RWPE2 (cell line): ENCODE measurements around the gene GGT5.
A peak's percentile ranks its signal among the peaks of the same experiment; 100 is the strongest.

ENCODE experiments used
- ATAC-seq: fragments of 200-7000 bp; cut with Tn5 transposase; 3 replicates; pipeline ENCODE4 v1.9.1; 2021; ENCODE audit warnings: low read depth
- DNase-seq: peaks from one replicate; pipeline ENCODE4 v3.0.0-alpha.2; 2020; ENCODE audit warnings: low spot score
- H3K27ac ChIP-seq: fragments of 450-650 bp; 2 replicates; pipeline ENCODE4 v1.5.1; 2017; ENCODE audit warnings: mild to moderate bottlenecking; ENCODE audit not compliant: poor library complexity, severe bottlenecking
- H3K27me3 ChIP-seq: fragments of 250-450 bp; sonication (Bioruptor Pico); 2 replicates; pipeline ENCODE4 v1.5.1; 2021; ENCODE audit warnings: mild to moderate bottlenecking, moderate library complexity; ENCODE audit not compliant: insufficient read depth, poor library complexity, severe bottlenecking
- H3K36me3 ChIP-seq: fragments of 250-450 bp; sonication (Bioruptor Pico); 2 replicates; pipeline ENCODE4 v1.5.1; 2020; ENCODE audit warnings: low read depth, mild to moderate bottlenecking, moderate library complexity
- H3K4me1 ChIP-seq: fragments of 250-450 bp; sonication (Bioruptor Pico); 2 replicates; pipeline ENCODE4 v1.5.1; 2021; ENCODE audit warnings: mild to moderate bottlenecking, moderate library complexity; ENCODE audit not compliant: insufficient read depth, poor library complexity, severe bottlenecking
- H3K4me3 ChIP-seq: fragments of 250-450 bp; sonication (Bioruptor Pico); 2 replicates; pipeline ENCODE4 v1.5.1; 2021; ENCODE audit warnings: mild to moderate bottlenecking, moderate library complexity; ENCODE audit not compliant: severe bottlenecking
- H3K9me3 ChIP-seq: fragments of 250-450 bp; sonication (Bioruptor Pico); 2 replicates; pipeline ENCODE4 v1.5.1; 2021; ENCODE audit warnings: mild to moderate bottlenecking, moderate library complexity; ENCODE audit not compliant: severe bottlenecking
- CTCF ChIP-seq: fragments of 450-650 bp; IDR thresholded peaks from one replicate; pipeline ENCODE4 v1.5.1; 2017; ENCODE audit warnings: mild to moderate bottlenecking, moderate library complexity; ENCODE audit not compliant: poor library complexity, severe bottlenecking

Gene GGT5

GRCh38 chr22:24186352-24186740 is 58.5 kb downstream of the GGT5 start:
- no peak overlapping the region for H3K4me3 ChIP-seq
- no peak for TF ChIP-seq CTCF
- no peaks in the 10 kb centered on the region for H3K9me3 ChIP-seq
- H3K36me3 ChIP-seq: no peaks in the 10 kb centered on the region
- peaks cover 17% of the 10 kb centered on the region for H3K4me1 ChIP-seq
- DNase-seq: peak; percentile 55
- no peaks in the 10 kb centered on the region for H3K27me3 ChIP-seq
- no peak for ATAC-seq
- H3K27ac ChIP-seq: no peak overlapping the region

GRCh38 chr22:24185501-24186351 is 59.2 kb downstream of the GGT5 start:
- TF ChIP-seq CTCF: no peak
- Histone ChIP-seq H3K27ac (no peak overlapping the region), H3K27me3 (no peaks in the 10 kb centered on the region), H3K4me1 (peaks cover 17% of the 10 kb centered on the region), H3K9me3 (no peaks in the 10 kb centered on the region), H3K4me3 (no peak overlapping the region), H3K36me3 (no peaks in the 10 kb centered on the region)
- ATAC-seq (no peak), DNase-seq (peak; percentile 57)

GRCh38 chr22:24185001-24185500 is 59.8 kb downstream of the GGT5 start:
- no peaks in the 10 kb centered on the region for H3K9me3 ChIP-seq
- no peak for TF ChIP-seq CTCF

GRCh38 chr22:24184057-24184798 is 60.7 kb downstream of the GGT5 start:
- H3K4me1 ChIP-seq: peaks cover 5% of the 10 kb centered on the region
- H3K27ac ChIP-seq: no peak overlapping the region
- DNase-seq: peak; percentile 48
- H3K4me3 ChIP-seq: no peak overlapping the region
- no peaks in the 10 kb centered on the region for H3K36me3 ChIP-seq
- H3K9me3 ChIP-seq: no peaks in the 10 kb centered on the region
- no peaks in the 10 kb centered on the region for H3K27me3 ChIP-seq
- TF ChIP-seq CTCF: no peak
- no peak for ATAC-seq

More at GRCh38 chr22:24185001-24185500, 59.8 kb downstream of the GGT5 start:
- DNase-seq (peak; percentile 46), ATAC-seq (no peak)
- Histone ChIP-seq H3K4me1 (peaks cover 14% of the 10 kb centered on the region), H3K27ac (no peak overlapping the region), H3K27me3 (no peaks in the 10 kb centered on the region), H3K4me3 (no peak overlapping the region), H3K36me3 (no peaks in the 10 kb centered on the region)
